ENCODE data around the gene CYP26B1.

DNA sequence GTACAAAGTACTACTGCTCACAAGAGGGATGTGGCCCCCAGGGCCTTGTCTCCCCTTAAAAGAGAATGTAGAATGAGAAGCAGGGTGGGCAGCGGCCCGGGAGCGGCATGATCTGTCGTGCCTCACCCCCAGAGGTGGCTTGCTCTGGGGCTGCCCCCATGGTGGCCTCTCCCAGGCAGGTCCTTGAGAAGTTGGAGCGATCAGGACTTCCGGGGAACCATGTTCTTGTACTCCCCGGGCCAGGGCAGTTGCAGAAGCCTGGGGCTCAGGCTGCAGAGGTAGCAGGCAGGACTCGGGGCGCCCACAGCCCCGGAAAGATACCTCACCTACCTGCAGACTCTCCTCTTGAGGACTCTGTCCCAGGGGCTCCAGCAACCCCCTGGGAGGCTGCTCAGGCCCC is 62.6 kb downstream of the CYP26B1 start:
- TF ChIP-seq, protein P1, sequence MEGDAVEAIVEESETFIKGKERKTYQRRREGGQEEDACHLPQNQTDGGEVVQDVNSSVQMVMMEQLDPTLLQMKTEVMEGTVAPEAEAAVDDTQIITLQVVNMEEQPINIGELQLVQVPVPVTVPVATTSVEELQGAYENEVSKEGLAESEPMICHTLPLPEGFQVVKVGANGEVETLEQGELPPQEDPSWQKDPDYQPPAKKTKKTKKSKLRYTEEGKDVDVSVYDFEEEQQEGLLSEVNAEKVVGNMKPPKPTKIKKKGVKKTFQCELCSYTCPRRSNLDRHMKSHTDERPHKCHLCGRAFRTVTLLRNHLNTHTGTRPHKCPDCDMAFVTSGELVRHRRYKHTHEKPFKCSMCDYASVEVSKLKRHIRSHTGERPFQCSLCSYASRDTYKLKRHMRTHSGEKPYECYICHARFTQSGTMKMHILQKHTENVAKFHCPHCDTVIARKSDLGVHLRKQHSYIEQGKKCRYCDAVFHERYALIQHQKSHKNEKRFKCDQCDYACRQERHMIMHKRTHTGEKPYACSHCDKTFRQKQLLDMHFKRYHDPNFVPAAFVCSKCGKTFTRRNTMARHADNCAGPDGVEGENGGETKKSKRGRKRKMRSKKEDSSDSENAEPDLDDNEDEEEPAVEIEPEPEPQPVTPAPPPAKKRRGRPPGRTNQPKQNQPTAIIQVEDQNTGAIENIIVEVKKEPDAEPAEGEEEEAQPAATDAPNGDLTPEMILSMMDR (IDR thresholded peaks at IDR 0.05) = no peak
- no peak for TF ChIP-seq POLR2A (IDR thresholded peaks at IDR 0.05)

Measured in testis (tissue), 2 donors.